ENCODE results near the gene POLR2E. TPM values are rescaled to one million over a fixed set of nuclear protein-coding genes. Genes with fewer than 3 reads are reported as not detected.

POLR2E gene
- total RNA-seq, 1 experiment from 2014 or later: 281 TPM

GRCh38 chr19:1061987-1062386, 33.2 kb downstream of the POLR2E start:
- no peaks in the 10 kb centered on the region for H3K9me2 ChIP-seq (ENCODE audit: insufficient read depth)
- no peak for TF ChIP-seq CEBPB (IDR thresholded peaks at IDR 0.05; ENCODE audit: low read depth)
- TF ChIP-seq POLR2AphosphoS5 (IDR thresholded peaks at IDR 0.05; ENCODE audit: low read depth, low read length): no peak
- TF ChIP-seq SP1 (IDR thresholded peaks at IDR 0.05; ENCODE audit: low read depth): no peak
- no peak for TF ChIP-seq FOSL1 (IDR thresholded peaks at IDR 0.05; ENCODE audit: low read depth)
- TF ChIP-seq YY1 (IDR thresholded peaks at IDR 0.05; ENCODE audit: extremely low read depth, insufficient replicate concordance, low read depth, low read length): no peak
- TF ChIP-seq, protein P1, sequence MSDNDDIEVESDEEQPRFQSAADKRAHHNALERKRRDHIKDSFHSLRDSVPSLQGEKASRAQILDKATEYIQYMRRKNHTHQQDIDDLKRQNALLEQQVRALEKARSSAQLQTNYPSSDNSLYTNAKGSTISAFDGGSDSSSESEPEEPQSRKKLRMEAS (IDR thresholded peaks at IDR 0.05): no peak
- TF ChIP-seq ELF1 (IDR thresholded peaks at IDR 0.05; ENCODE audit: borderline replicate concordance, low read depth): no peak
- no peak for TF ChIP-seq EZH2phosphoT487 (IDR thresholded peaks at IDR 0.05; ENCODE audit: borderline replicate concordance)
- TF ChIP-seq, protein P2, sequence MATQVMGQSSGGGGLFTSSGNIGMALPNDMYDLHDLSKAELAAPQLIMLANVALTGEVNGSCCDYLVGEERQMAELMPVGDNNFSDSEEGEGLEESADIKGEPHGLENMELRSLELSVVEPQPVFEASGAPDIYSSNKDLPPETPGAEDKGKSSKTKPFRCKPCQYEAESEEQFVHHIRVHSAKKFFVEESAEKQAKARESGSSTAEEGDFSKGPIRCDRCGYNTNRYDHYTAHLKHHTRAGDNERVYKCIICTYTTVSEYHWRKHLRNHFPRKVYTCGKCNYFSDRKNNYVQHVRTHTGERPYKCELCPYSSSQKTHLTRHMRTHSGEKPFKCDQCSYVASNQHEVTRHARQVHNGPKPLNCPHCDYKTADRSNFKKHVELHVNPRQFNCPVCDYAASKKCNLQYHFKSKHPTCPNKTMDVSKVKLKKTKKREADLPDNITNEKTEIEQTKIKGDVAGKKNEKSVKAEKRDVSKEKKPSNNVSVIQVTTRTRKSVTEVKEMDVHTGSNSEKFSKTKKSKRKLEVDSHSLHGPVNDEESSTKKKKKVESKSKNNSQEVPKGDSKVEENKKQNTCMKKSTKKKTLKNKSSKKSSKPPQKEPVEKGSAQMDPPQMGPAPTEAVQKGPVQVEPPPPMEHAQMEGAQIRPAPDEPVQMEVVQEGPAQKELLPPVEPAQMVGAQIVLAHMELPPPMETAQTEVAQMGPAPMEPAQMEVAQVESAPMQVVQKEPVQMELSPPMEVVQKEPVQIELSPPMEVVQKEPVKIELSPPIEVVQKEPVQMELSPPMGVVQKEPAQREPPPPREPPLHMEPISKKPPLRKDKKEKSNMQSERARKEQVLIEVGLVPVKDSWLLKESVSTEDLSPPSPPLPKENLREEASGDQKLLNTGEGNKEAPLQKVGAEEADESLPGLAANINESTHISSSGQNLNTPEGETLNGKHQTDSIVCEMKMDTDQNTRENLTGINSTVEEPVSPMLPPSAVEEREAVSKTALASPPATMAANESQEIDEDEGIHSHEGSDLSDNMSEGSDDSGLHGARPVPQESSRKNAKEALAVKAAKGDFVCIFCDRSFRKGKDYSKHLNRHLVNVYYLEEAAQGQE (IDR thresholded peaks at IDR 0.05; ENCODE audit: low read depth): no peak
- no peak for TF ChIP-seq POLR2A (IDR thresholded peaks at IDR 0.05; ENCODE audit: borderline replicate concordance, extremely low read depth, insufficient read depth, insufficient read length)
- no peak for TF ChIP-seq CBX3 (IDR thresholded peaks at IDR 0.05; ENCODE audit: low read depth)
- TF ChIP-seq TCF7L2 (IDR thresholded peaks at IDR 0.05; ENCODE audit: borderline replicate concordance, extremely low read depth, insufficient read depth, insufficient read length): no peak
- no peak for TF ChIP-seq ZFX (IDR thresholded peaks at IDR 0.05)
- TF ChIP-seq, protein P3, sequence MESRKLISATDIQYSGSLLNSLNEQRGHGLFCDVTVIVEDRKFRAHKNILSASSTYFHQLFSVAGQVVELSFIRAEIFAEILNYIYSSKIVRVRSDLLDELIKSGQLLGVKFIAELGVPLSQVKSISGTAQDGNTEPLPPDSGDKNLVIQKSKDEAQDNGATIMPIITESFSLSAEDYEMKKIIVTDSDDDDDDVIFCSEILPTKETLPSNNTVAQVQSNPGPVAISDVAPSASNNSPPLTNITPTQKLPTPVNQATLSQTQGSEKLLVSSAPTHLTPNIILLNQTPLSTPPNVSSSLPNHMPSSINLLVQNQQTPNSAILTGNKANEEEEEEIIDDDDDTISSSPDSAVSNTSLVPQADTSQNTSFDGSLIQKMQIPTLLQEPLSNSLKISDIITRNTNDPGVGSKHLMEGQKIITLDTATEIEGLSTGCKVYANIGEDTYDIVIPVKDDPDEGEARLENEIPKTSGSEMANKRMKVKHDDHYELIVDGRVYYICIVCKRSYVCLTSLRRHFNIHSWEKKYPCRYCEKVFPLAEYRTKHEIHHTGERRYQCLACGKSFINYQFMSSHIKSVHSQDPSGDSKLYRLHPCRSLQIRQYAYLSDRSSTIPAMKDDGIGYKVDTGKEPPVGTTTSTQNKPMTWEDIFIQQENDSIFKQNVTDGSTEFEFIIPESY (IDR thresholded peaks at IDR 0.05; ENCODE audit: extremely low read depth, insufficient replicate concordance, low read length): no peak
- TF ChIP-seq CTCF (IDR thresholded peaks at IDR 0.05 in 2 of 3, conservative IDR thresholded peaks at IDR 0.05 in 1 of 3; ENCODE audit: borderline replicate concordance in 1 of 3, insufficient read depth in 1 of 3, low read depth in 2 of 3, low read length in 2 of 3): no peak
- TF ChIP-seq JUND (IDR thresholded peaks at IDR 0.05): no peak
- no peak overlapping the region for H3K4me3 ChIP-seq (replicated peaks in 1 of 2; ENCODE audit: low read depth in 1 of 2, low read length in 2 of 2)
- CTCF ChIA-PET: interaction anchor here (0.6 to 0.7 kb wide), 2 partner anchors 105 to 130 kb away, joined by 3 to 6 read pairs; no protein-coding TSS in a partner anchor
- ATAC-seq: no peak
- no peak overlapping the region for H2AFZ ChIP-seq (ENCODE audit: low read depth, low read length, poor library complexity, severe bottlenecking)
- RAD21 ChIA-PET (ENCODE audit: low non-redundant PET in 1 of 2, low total read pairs in 2 of 2, uncharacterized antibody in 2 of 2, unreplicated experiment in 2 of 2): interaction anchor here in 1 of 2 experiments (0.6 kb wide), 1 partner anchor 43 kb away, joined by 4 read pairs; no protein-coding TSS in a partner anchor
- peaks cover 7% of the 10 kb centered on the region; the same call in 1 of the 2 replicates for H3K79me2 ChIP-seq (ENCODE audit: insufficient read depth, low read length)
- no peaks in the 10 kb centered on the region for H4K20me1 ChIP-seq (ENCODE audit: insufficient read depth)
- H3K27ac ChIP-seq (ENCODE audit: low read depth, low read length): peak overlapping the region; percentile 40; the same call in 1 of the 2 replicates
- no peaks in the 10 kb centered on the region for H3K27me3 ChIP-seq (ENCODE audit: insufficient read depth, low read length)
- BruUV-seq (replicated peaks): no TSS peak
- H3K9me3 ChIP-seq (ENCODE audit: control insufficient read depth in 1 of 2, insufficient read depth in 1 of 2, low read depth in 1 of 2, low read length in 2 of 2): no peaks in the 10 kb centered on the region
- no peak for DNase-seq (ENCODE audit: low read depth, low spot score)
- intact Hi-C loops (cut with micrococcal nuclease): loop anchor here (5.0 kb wide), 1 partner anchor 40 kb away; the partner anchor contains the start of gene GPX4
- H3K9ac ChIP-seq (ENCODE audit: low read length): peak overlapping the region; percentile 3; the same call in 1 of the 2 replicates
- peaks cover 30 to 47% of the 10 kb centered on the region in 2 experiments for H3K4me1 ChIP-seq (ENCODE audit: control insufficient read depth in 1 of 2, insufficient read depth in 2 of 2, low read length in 2 of 2)
- no peaks in the 10 kb centered on the region for H3K36me3 ChIP-seq (ENCODE audit: control insufficient read depth in 1 of 2, insufficient read depth in 2 of 2, low read length in 2 of 2)
- no peak overlapping the region for H3K4me2 ChIP-seq (ENCODE audit: low read length)
- POLR2A ChIA-PET: interaction anchor here (0.6 to 1.1 kb wide), 2 partner anchors 42 to 43 kb away, joined by 3 read pairs; partner anchors contain the start of gene GPX4
